Bronchial epithelial cell (primary cell): ENCODE measurements around the gene PDCD10. TPM values are rescaled to one million over a fixed set of nuclear protein-coding genes. Genes with fewer than 3 reads are reported as not detected.

ENCODE experiments used
- DNase-seq: peaks from one replicate; pipeline ENCODE4 v3.0.0-alpha.2; 2010; ENCODE audit warnings: low read depth
- FAIRE-seq: peaks from 2 replicates; lab custom pipeline; 2011; peaks lifted over from hg19 to GRCh38; lab: Jason Lieb, UNC
- H3K27me3 ChIP-seq: 2 replicates; pipeline ENCODE4 v1.5.1; 2011; ENCODE audit warnings: low read length; ENCODE audit not compliant: control insufficient read depth, insufficient read depth
- H3K36me3 ChIP-seq: 2 replicates; pipeline ENCODE4 v1.5.1; 2011; ENCODE audit warnings: low read length; ENCODE audit not compliant: control insufficient read depth, insufficient read depth
- H3K4me3 ChIP-seq: 2 replicates; pipeline ENCODE4 v1.5.1; 2011; ENCODE audit warnings: mild to moderate bottlenecking, low read depth, low read length, control low read depth
- total RNA-seq: library from RNA; depleted of rRNA; stranded (reverse); fragments of >200 nt; gene quantifications from 2 replicates; pipeline ENCODE4 v1.2.1, GENCODE V29; 2014
- TF ChIP-seq, protein P1 (sequence below): IDR thresholded peaks from 2 replicates; pipeline ENCODE4 v1.5.1; 2011; ENCODE audit warnings: mild to moderate bottlenecking, moderate library complexity, low read length, control low read depth, inconsistent platforms; ENCODE audit not compliant: insufficient read depth, severe bottlenecking

Gene PDCD10
- total RNA-seq, 1 donor from 2014 or later = 83.2 TPM

DNA sequence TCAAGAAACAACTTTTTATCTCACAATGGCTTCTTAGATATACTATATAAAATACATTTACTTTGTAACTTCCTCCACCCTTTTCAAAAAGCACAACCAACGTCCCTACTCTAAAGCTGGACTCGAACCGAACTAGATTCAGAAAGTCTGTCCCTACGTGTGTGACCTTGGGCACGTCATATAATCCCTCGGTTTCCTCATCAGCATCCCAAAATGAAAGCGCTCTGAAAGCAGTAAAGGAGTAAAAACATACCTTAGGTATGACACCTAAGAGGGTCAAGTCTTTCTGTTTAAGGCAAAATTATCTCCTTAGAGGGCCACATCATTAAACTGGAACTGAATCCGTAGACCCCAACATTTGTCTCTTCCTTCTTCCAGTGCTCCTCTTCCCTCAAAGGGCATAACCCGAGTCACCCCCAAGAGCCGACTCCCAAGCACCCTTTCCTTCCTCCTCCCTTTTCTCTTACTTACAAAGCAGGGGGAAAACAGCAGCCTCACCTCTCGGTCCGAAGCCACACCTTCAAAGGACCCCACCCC lies 663 bp downstream of the PDCD10 start:
- peak overlapping the region; percentile 85 for H3K4me3 ChIP-seq
- H3K27me3 ChIP-seq = no peaks in the 10 kb centered on the region
- TF ChIP-seq, protein P1, sequence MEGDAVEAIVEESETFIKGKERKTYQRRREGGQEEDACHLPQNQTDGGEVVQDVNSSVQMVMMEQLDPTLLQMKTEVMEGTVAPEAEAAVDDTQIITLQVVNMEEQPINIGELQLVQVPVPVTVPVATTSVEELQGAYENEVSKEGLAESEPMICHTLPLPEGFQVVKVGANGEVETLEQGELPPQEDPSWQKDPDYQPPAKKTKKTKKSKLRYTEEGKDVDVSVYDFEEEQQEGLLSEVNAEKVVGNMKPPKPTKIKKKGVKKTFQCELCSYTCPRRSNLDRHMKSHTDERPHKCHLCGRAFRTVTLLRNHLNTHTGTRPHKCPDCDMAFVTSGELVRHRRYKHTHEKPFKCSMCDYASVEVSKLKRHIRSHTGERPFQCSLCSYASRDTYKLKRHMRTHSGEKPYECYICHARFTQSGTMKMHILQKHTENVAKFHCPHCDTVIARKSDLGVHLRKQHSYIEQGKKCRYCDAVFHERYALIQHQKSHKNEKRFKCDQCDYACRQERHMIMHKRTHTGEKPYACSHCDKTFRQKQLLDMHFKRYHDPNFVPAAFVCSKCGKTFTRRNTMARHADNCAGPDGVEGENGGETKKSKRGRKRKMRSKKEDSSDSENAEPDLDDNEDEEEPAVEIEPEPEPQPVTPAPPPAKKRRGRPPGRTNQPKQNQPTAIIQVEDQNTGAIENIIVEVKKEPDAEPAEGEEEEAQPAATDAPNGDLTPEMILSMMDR = no peak
- DNase-seq (peak; percentile 32), FAIRE-seq (no peak)
- no peaks in the 10 kb centered on the region for H3K36me3 ChIP-seq

DNA sequence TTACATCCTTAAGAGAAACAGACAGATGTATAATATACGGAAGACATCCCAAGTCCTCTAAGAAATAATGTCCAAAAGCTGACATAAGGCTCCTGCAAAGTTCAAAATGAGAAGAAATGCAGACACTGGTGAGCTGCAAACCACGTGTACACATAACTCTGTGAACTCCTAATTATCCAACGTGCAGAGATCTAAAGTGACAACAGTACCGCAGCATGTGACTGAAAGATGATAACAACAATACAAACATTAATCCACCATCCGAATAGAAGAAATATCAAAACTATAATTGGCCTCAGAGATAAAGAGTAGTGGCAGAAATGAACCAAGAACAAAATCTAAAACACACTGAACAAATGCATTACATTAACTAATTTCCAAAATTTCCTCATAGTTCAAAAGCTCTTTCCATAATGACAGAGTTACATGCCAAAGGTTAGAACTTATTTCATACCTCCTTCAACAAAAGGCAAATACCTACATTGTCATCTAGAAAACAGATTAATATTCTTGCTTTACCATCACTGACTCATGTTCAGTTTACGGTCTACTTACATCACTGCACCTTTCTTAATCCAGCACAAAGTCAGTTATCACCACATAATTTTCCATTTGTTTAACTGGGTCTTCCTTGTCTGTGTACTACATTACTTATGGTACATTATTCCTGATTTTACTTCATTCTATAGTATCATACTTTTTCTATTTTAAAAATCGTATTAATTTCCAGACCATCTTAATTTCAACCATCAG lies 2.2 kb downstream of the PDCD10 start:
- no peaks in the 10 kb centered on the region for H3K27me3 ChIP-seq
- H3K4me3 ChIP-seq = peak overlapping the region; percentile 2
- H3K36me3 ChIP-seq = no peaks in the 10 kb centered on the region
- TF ChIP-seq, protein P1 = no peak
- DNase-seq (peak; percentile 21), FAIRE-seq (no peak)

DNA sequence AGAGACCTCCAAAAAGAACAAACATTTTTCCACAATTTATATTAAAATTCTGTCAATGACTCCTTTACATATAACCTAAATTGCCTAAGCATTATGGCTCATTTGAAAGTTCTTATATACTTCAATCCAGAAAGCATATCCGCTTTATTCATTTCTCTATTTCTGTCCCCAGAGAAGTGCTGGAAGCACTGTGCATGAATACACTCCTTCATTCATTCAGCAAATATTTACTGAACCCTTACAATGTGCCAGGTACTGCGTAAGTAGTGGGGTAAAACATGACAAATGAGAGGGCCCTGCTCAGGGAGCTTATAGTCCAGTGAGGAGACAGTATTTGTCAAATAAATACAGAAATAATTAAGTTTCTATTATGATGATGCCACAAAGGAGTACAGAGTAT lies 3.3 kb downstream of the PDCD10 start:
- Histone ChIP-seq H3K27me3 (no peaks in the 10 kb centered on the region), H3K36me3 (no peaks in the 10 kb centered on the region)

DNA sequence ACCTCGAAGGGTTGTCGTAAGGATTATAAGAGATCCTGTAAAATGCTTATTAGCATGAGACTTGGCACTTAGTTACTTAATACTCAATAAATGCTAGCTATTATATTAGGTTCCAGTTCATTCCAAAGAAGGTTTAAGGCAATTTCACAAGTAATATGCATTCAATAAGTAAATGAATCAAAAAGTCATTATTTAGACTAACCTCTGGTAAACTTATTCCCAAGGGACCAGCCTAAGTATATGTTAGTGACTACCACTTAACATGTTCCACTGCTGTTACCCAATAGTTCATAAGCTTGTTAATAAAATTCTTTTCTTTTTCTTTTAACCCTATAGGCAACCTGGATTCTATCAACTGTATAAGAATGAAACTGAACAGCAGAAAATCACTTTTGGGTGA lies 5.1 kb downstream of the PDCD10 start:
- no peaks in the 10 kb centered on the region for H3K27me3 ChIP-seq
- no peaks in the 10 kb centered on the region for H3K36me3 ChIP-seq
- no peak overlapping the region for H3K4me3 ChIP-seq
- TF ChIP-seq, protein P1 = no peak
- DNase-seq (no peak), FAIRE-seq (no peak)

More for the DNA sequence above, 3.3 kb downstream of the PDCD10 start:
- FAIRE-seq (no peak), DNase-seq (no peak)
- TF ChIP-seq, protein P1 = no peak
- no peak overlapping the region for H3K4me3 ChIP-seq

DNA sequence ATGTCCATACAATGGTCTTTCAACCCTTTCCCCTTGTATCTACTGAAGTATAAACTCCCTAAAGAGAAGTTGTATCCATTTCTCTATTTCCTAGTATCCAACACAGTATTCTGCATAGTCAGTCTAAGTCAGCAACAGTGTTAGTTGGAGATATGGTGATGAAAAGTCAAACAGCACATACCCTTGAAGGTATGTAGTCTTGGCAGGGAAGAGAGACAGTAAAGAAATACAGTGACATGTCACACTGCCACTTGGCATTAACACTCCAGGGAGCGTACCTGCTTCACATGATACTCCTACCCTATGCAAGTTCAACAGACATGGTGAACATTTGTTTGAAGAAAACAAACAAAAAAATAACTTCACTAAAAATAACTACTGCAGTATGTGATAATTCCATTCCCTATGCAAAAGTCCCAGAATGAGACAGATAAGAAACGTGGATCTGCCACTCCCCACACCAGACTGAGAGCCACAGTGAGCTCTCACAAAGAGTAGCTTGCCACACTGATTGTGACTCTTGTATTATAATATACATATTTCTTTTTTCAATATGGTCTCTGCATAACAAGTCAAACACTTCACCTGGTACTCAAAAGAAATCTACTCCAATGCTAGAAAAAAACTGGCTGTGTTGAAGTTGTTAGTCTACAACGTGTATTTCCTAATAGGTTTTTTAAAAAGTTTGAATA lies 5.9 kb downstream of the PDCD10 start:
- Histone ChIP-seq H3K27me3 (no peaks in the 10 kb centered on the region), H3K36me3 (no peaks in the 10 kb centered on the region), H3K4me3 (no peak overlapping the region)
- DNase-seq = no peak
- TF ChIP-seq, protein P1 = no peak
- no peak for FAIRE-seq
